WERI-Rb-1 (cell line): ENCODE results near the gene INTS11.

ENCODE experiments used
- DNase-seq: peaks from one replicate; pipeline ENCODE4 v3.0.0-alpha.2; 2020
- H3K27ac ChIP-seq: fragments of 250-450 bp; sonication (Bioruptor Pico); 2 replicates; pipeline ENCODE4 v1.5.1; 2020; ENCODE audit warnings: mild to moderate bottlenecking, moderate library complexity
- H3K27me3 ChIP-seq: fragments of 250-450 bp; sonication (Bioruptor Pico); 2 replicates; pipeline ENCODE4 v1.5.1; 2021; ENCODE audit warnings: mild to moderate bottlenecking, low read depth, moderate library complexity; ENCODE audit not compliant: insufficient read depth, severe bottlenecking
- H3K36me3 ChIP-seq: fragments of 250-450 bp; sonication (Bioruptor Pico); 2 replicates; pipeline ENCODE4 v1.5.1; 2020; ENCODE audit warnings: mild to moderate bottlenecking, moderate library complexity
- H3K4me3 ChIP-seq: 2 replicates; pipeline ENCODE4 v1.5.1; 2011; ENCODE audit warnings: low read depth, mild to moderate bottlenecking, control low read depth, low read length
- H3K9me3 ChIP-seq: fragments of 250-450 bp; sonication (Bioruptor Pico); 2 replicates; pipeline ENCODE4 v1.5.1; 2021; ENCODE audit warnings: mild to moderate bottlenecking, moderate library complexity; ENCODE audit not compliant: severe bottlenecking
- CTCF ChIP-seq: IDR thresholded peaks from 2 replicates; pipeline ENCODE4 v1.5.1; 2011; ENCODE audit warnings: low read depth, mild to moderate bottlenecking, control low read depth, inconsistent platforms, low read length

Gene INTS11

GRCh38 chr1:1302951-1303509 lies 21.4 kb downstream of the INTS11 start:
- H3K4me3 ChIP-seq = peak overlapping the region; percentile 97
- no peaks in the 10 kb centered on the region for H3K9me3 ChIP-seq
- H3K27ac ChIP-seq = peak overlapping the region; percentile 99
- TF ChIP-seq CTCF = no peak
- DNase-seq = peak; percentile 92
- peaks cover 23% of the 10 kb centered on the region for H3K36me3 ChIP-seq
- no peaks in the 10 kb centered on the region for H3K27me3 ChIP-seq

GRCh38 chr1:1302006-1302430 lies 22.4 kb downstream of the INTS11 start:
- peak overlapping the region; percentile 99 for H3K27ac ChIP-seq
- peak; percentile 77 for TF ChIP-seq CTCF
- H3K4me3 ChIP-seq = no peak overlapping the region
- no peaks in the 10 kb centered on the region for H3K27me3 ChIP-seq
- H3K9me3 ChIP-seq = no peaks in the 10 kb centered on the region
- peak; percentile 55 for DNase-seq
- H3K36me3 ChIP-seq = peaks cover 27% of the 10 kb centered on the region

- H3K9me3 ChIP-seq = no peaks in the 10 kb centered on the region
- no peaks in the 10 kb centered on the region for H3K27me3 ChIP-seq
- peak overlapping the region; percentile 88 for H3K27ac ChIP-seq
- no peak for TF ChIP-seq CTCF
- DNase-seq = no peak
- no peak overlapping the region for H3K4me3 ChIP-seq
- peaks cover 36% of the 10 kb centered on the region for H3K36me3 ChIP-seq
Observed at GRCh38 chr1:1300352-1300739, 24.1 kb downstream of the INTS11 start.

GRCh38 chr1:1299686-1300351 lies 24.6 kb downstream of the INTS11 start:
- DNase-seq = peak; percentile 65
- TF ChIP-seq CTCF = peak; percentile 68

GRCh38 chr1:1298861-1299685 lies 25.4 kb downstream of the INTS11 start:
- Histone ChIP-seq H3K27me3 (no peaks in the 10 kb centered on the region), H3K9me3 (no peaks in the 10 kb centered on the region), H3K4me3 (peak overlapping the region; percentile 10; the same call in 1 of the 2 replicates), H3K36me3 (peaks cover 49% of the 10 kb centered on the region), H3K27ac (peak overlapping the region; percentile 88)
- DNase-seq = peak; percentile 96
- TF ChIP-seq CTCF = no peak

More at GRCh38 chr1:1299686-1300351, 24.6 kb downstream of the INTS11 start:
- peaks cover 42% of the 10 kb centered on the region for H3K36me3 ChIP-seq
- no peaks in the 10 kb centered on the region for H3K9me3 ChIP-seq
- no peaks in the 10 kb centered on the region for H3K27me3 ChIP-seq
- no peak overlapping the region for H3K4me3 ChIP-seq
- H3K27ac ChIP-seq = peak overlapping the region; percentile 88
